DOHH2 (cell line): ENCODE data around the gene HMX1.

ENCODE experiments used
- EZH2phosphoT487 ChIP-seq: fragments of 200-600 bp; sonication (generic); IDR thresholded peaks from 2 replicates; pipeline ENCODE4 v1.6.1; 2017; ENCODE audit warnings: borderline replicate concordance, mild to moderate bottlenecking, antibody characterized with exemption, low read length, moderate library complexity, mixed read lengths
- TF ChIP-seq, protein P1 (sequence below): fragments of 200-600 bp; sonication (generic); IDR thresholded peaks from one replicate; pipeline ENCODE4 v1.5.1; 2014; ENCODE audit warnings: antibody characterized with exemption, mild to moderate bottlenecking, low read depth, low read length; ENCODE audit not compliant: poor library complexity, severe bottlenecking

DNA sequence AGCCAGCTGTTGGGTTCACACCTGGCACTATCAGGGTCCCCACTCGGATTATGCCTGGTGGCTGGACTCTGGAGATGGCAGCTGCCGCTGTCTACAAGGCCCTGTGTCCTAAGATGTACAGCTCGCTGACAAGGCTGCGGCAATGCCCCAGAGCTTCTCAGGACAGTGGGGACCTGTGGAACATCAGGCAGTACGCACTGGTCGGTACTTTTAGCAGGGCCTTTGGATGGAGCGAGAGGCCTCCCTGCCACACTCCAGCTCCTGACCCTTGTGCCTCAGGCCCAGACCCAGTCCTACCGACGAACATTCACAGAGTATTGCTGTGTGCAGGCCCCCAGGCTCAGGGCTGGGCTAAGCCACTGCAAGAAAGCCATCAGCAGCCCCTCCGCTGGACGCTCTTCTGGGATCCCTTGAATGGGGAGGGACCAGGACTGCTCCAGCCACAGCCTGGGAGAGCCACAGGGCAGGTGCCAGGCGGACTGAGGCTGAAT lies 45.7 kb upstream of the HMX1 start:
- TF ChIP-seq EZH2phosphoT487 = no peak
- TF ChIP-seq, protein P1, sequence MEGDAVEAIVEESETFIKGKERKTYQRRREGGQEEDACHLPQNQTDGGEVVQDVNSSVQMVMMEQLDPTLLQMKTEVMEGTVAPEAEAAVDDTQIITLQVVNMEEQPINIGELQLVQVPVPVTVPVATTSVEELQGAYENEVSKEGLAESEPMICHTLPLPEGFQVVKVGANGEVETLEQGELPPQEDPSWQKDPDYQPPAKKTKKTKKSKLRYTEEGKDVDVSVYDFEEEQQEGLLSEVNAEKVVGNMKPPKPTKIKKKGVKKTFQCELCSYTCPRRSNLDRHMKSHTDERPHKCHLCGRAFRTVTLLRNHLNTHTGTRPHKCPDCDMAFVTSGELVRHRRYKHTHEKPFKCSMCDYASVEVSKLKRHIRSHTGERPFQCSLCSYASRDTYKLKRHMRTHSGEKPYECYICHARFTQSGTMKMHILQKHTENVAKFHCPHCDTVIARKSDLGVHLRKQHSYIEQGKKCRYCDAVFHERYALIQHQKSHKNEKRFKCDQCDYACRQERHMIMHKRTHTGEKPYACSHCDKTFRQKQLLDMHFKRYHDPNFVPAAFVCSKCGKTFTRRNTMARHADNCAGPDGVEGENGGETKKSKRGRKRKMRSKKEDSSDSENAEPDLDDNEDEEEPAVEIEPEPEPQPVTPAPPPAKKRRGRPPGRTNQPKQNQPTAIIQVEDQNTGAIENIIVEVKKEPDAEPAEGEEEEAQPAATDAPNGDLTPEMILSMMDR = no peak
